ENCODE measurements around the gene IL1RAP.
"Not testable (repeated sequence)": the region's sequence is repeated elsewhere in the genome, so short reads cannot be mapped to it uniquely, and the experiment has no call there.

The IL1RAP gene

GRCh38 chr3:190676481-190676880 lies 162.6 kb downstream of the IL1RAP start:
- Histone ChIP-seq H3K4me3 (ENCODE audit: low read length) (no peak overlapping the region), H3K27ac (ENCODE audit: low read depth, low read length) (no peak overlapping the region), H3K9me3 (ENCODE audit: insufficient read depth, low read depth, low read length) (no peaks in the 10 kb centered on the region; the same call in 1 of the 2 replicates), H3K4me1 (ENCODE audit: insufficient read depth, low read length) (no peaks in the 10 kb centered on the region), H3K36me3 (ENCODE audit: insufficient read depth, low read length) (no peaks in the 10 kb centered on the region), H3K9ac (ENCODE audit: low read depth, low read length) (no peak overlapping the region), H3K27me3 (ENCODE audit: insufficient read depth, low read length) (no peaks in the 10 kb centered on the region)
- WGBS = 100% methylated on average over 2 of the region's 3 CpGs

GRCh38 chr3:190677001-190677400 lies 163.1 kb downstream of the IL1RAP start:
- H3K4me1 ChIP-seq (ENCODE audit: insufficient read depth, low read length) = no peaks in the 10 kb centered on the region
- no peak overlapping the region for H3K4me3 ChIP-seq (ENCODE audit: low read length)
- no peaks in the 10 kb centered on the region; the same call in 1 of the 2 replicates for H3K9me3 ChIP-seq (ENCODE audit: insufficient read depth, low read depth, low read length)
- no peak overlapping the region for H3K27ac ChIP-seq (ENCODE audit: low read depth, low read length)
- H3K9ac ChIP-seq (ENCODE audit: low read depth, low read length) = no peak overlapping the region
- H3K27me3 ChIP-seq (ENCODE audit: insufficient read depth, low read length) = no peaks in the 10 kb centered on the region
- H3K36me3 ChIP-seq (ENCODE audit: insufficient read depth, low read length) = no peaks in the 10 kb centered on the region
- WGBS = 100% methylated on average over 1 of the region's 3 CpGs

- 96% methylated on average over 7 of the region's 7 CpGs for WGBS
- H3K27me3 ChIP-seq (ENCODE audit: insufficient read depth, low read length); H3K4me3 ChIP-seq (ENCODE audit: low read length); H3K36me3 ChIP-seq (ENCODE audit: insufficient read depth, low read length); H3K4me1 ChIP-seq (ENCODE audit: insufficient read depth, low read length); H3K27ac ChIP-seq (ENCODE audit: low read depth, low read length); H3K9me3 ChIP-seq (ENCODE audit: insufficient read depth, low read depth, low read length); H3K9ac ChIP-seq (ENCODE audit: low read depth, low read length): not testable (repeated sequence)
Observed at GRCh38 chr3:190677868-190678267, 164.0 kb downstream of the IL1RAP start.

GRCh38 chr3:190680691-190681090 lies 166.8 kb downstream of the IL1RAP start:
- no peaks in the 10 kb centered on the region for H3K27me3 ChIP-seq (ENCODE audit: insufficient read depth, low read length)
- no peak overlapping the region for H3K9ac ChIP-seq (ENCODE audit: low read depth, low read length)
- no peak overlapping the region for H3K4me3 ChIP-seq (ENCODE audit: low read length)
- no peaks in the 10 kb centered on the region; the same call in 1 of the 2 replicates for H3K9me3 ChIP-seq (ENCODE audit: insufficient read depth, low read depth, low read length)
- no peaks in the 10 kb centered on the region for H3K36me3 ChIP-seq (ENCODE audit: insufficient read depth, low read length)
- no peaks in the 10 kb centered on the region for H3K4me1 ChIP-seq (ENCODE audit: insufficient read depth, low read length)
- no peak overlapping the region for H3K27ac ChIP-seq (ENCODE audit: low read depth, low read length)
- 94% methylated on average over 5 of the region's 5 CpGs for WGBS

- WGBS = 89% methylated on average over 7 of the region's 7 CpGs
- Histone ChIP-seq H3K9ac (ENCODE audit: low read depth, low read length) (no peak overlapping the region), H3K36me3 (ENCODE audit: insufficient read depth, low read length) (no peaks in the 10 kb centered on the region), H3K27me3 (ENCODE audit: insufficient read depth, low read length) (no peaks in the 10 kb centered on the region), H3K4me1 (ENCODE audit: insufficient read depth, low read length) (no peaks in the 10 kb centered on the region), H3K9me3 (ENCODE audit: insufficient read depth, low read depth, low read length) (no peaks in the 10 kb centered on the region), H3K4me3 (ENCODE audit: low read length) (no peak overlapping the region), H3K27ac (ENCODE audit: low read depth, low read length) (no peak overlapping the region)
Observed at GRCh38 chr3:190684776-190685175, 170.9 kb downstream of the IL1RAP start.

GRCh38 chr3:190686011-190686410 lies 172.1 kb downstream of the IL1RAP start:
- Histone ChIP-seq H3K36me3 (ENCODE audit: insufficient read depth, low read length) (no peaks in the 10 kb centered on the region), H3K4me3 (ENCODE audit: low read length) (no peak overlapping the region), H3K9me3 (ENCODE audit: insufficient read depth, low read depth, low read length) (no peaks in the 10 kb centered on the region), H3K27me3 (ENCODE audit: insufficient read depth, low read length) (no peaks in the 10 kb centered on the region), H3K27ac (ENCODE audit: low read depth, low read length) (no peak overlapping the region), H3K9ac (ENCODE audit: low read depth, low read length) (no peak overlapping the region), H3K4me1 (ENCODE audit: insufficient read depth, low read length) (no peaks in the 10 kb centered on the region)
- WGBS = 88% methylated on average over 1 of the region's 1 CpG

- no peaks in the 10 kb centered on the region for H3K27me3 ChIP-seq (ENCODE audit: insufficient read depth, low read length)
- no peaks in the 10 kb centered on the region for H3K4me1 ChIP-seq (ENCODE audit: insufficient read depth, low read length)
- H3K9me3 ChIP-seq (ENCODE audit: insufficient read depth, low read depth, low read length) = no peaks in the 10 kb centered on the region
- no peaks in the 10 kb centered on the region for H3K36me3 ChIP-seq (ENCODE audit: insufficient read depth, low read length)
- no peak overlapping the region for H3K4me3 ChIP-seq (ENCODE audit: low read length)
- no peak overlapping the region for H3K27ac ChIP-seq (ENCODE audit: low read depth, low read length)
- WGBS = 95% methylated on average over 6 of the region's 6 CpGs
- no peak overlapping the region for H3K9ac ChIP-seq (ENCODE audit: low read depth, low read length)
Observed at GRCh38 chr3:190690246-190690645, 176.4 kb downstream of the IL1RAP start.

GRCh38 chr3:190692256-190692655 lies 178.4 kb downstream of the IL1RAP start:
- H3K4me3 ChIP-seq (ENCODE audit: low read length) = no peak overlapping the region
- no peak overlapping the region for H3K27ac ChIP-seq (ENCODE audit: low read depth, low read length)
- H3K9me3 ChIP-seq (ENCODE audit: insufficient read depth, low read depth, low read length) = no peaks in the 10 kb centered on the region
- H3K9ac ChIP-seq (ENCODE audit: low read depth, low read length) = no peak overlapping the region
- no peaks in the 10 kb centered on the region for H3K27me3 ChIP-seq (ENCODE audit: insufficient read depth, low read length)
- no peaks in the 10 kb centered on the region for H3K36me3 ChIP-seq (ENCODE audit: insufficient read depth, low read length)
- H3K4me1 ChIP-seq (ENCODE audit: insufficient read depth, low read length) = 0 out of 2 replicates have a peak, but pooled peaks cover 2% of the 10 kb centered on the region

- Histone ChIP-seq H3K9ac (ENCODE audit: low read depth, low read length) (no peak overlapping the region), H3K4me3 (ENCODE audit: low read length) (no peak overlapping the region), H3K36me3 (ENCODE audit: insufficient read depth, low read length) (no peaks in the 10 kb centered on the region), H3K9me3 (ENCODE audit: insufficient read depth, low read depth, low read length) (no peaks in the 10 kb centered on the region), H3K4me1 (ENCODE audit: insufficient read depth, low read length) (0 out of 2 replicates have a peak, but pooled peaks cover 2% of the 10 kb centered on the region), H3K27me3 (ENCODE audit: insufficient read depth, low read length) (no peaks in the 10 kb centered on the region), H3K27ac (ENCODE audit: low read depth, low read length) (no peak overlapping the region)
- WGBS = 93% methylated on average over 3 of the region's 3 CpGs
Observed at GRCh38 chr3:190694335-190695001, 180.6 kb downstream of the IL1RAP start.

- no peak overlapping the region for H3K27ac ChIP-seq (ENCODE audit: low read depth, low read length)
- H3K9ac ChIP-seq (ENCODE audit: low read depth, low read length) = no peak overlapping the region
- no peak overlapping the region for H3K4me3 ChIP-seq (ENCODE audit: low read length)
- H3K27me3 ChIP-seq (ENCODE audit: insufficient read depth, low read length) = no peaks in the 10 kb centered on the region
- no peaks in the 10 kb centered on the region for H3K9me3 ChIP-seq (ENCODE audit: insufficient read depth, low read depth, low read length)
- no CpG with 5 or more reads among the region's 1 CpG for WGBS
- H3K36me3 ChIP-seq (ENCODE audit: insufficient read depth, low read length) = no peaks in the 10 kb centered on the region
- 0 out of 2 replicates have a peak, but pooled peaks cover 2% of the 10 kb centered on the region for H3K4me1 ChIP-seq (ENCODE audit: insufficient read depth, low read length)
Observed at GRCh38 chr3:190695225-190695624, 181.3 kb downstream of the IL1RAP start.

- H3K4me3 ChIP-seq (ENCODE audit: low read length) = no peak overlapping the region
- 0 out of 2 replicates have a peak, but pooled peaks cover 2% of the 10 kb centered on the region for H3K4me1 ChIP-seq (ENCODE audit: insufficient read depth, low read length)
- no peak overlapping the region for H3K27ac ChIP-seq (ENCODE audit: low read depth, low read length)
- no peaks in the 10 kb centered on the region for H3K27me3 ChIP-seq (ENCODE audit: insufficient read depth, low read length)
- 100% methylated on average over 3 of the region's 5 CpGs for WGBS
- H3K36me3 ChIP-seq (ENCODE audit: insufficient read depth, low read length) = no peaks in the 10 kb centered on the region
- H3K9me3 ChIP-seq (ENCODE audit: insufficient read depth, low read depth, low read length) = no peaks in the 10 kb centered on the region
- H3K9ac ChIP-seq (ENCODE audit: low read depth, low read length) = no peak overlapping the region
Observed at GRCh38 chr3:190695994-190696393, 182.1 kb downstream of the IL1RAP start.
